ENCODE data around the gene ATP5IF1. TPM values are rescaled to one million over a fixed set of nuclear protein-coding genes. Genes with fewer than 3 reads are reported as not detected.

Gene ATP5IF1
- total and polyA plus RNA-seq, 2 of the 13 experiments (the other 11 are each of a cell fraction or from before 2014, with no cell fraction given), result 97.7 to 131 TPM

- TF ChIP-seq KAT8 (CRISPR knock-in tag; IDR thresholded peaks at IDR 0.05), result peak; percentile 36; the same call in 1 of the 2 replicates
- TF ChIP-seq ZNF510 (CRISPR knock-in tag; IDR thresholded peaks at IDR 0.05; ENCODE audit: low read depth), result no peak
- no peak for TF ChIP-seq ZNF432 (CRISPR knock-in tag; IDR thresholded peaks at IDR 0.05; ENCODE audit: borderline replicate concordance)
- TF ChIP-seq ZIK1 (CRISPR knock-in tag; IDR thresholded peaks at IDR 0.05; ENCODE audit: borderline replicate concordance, low read depth), result no peak
- TF ChIP-seq ISL2 (CRISPR knock-in tag; IDR thresholded peaks at IDR 0.05), result peak; percentile 46; the same call in 1 of the 2 replicates
- TF ChIP-seq ZNF652 (CRISPR knock-in tag; IDR thresholded peaks at IDR 0.05; ENCODE audit: borderline replicate concordance, low read depth), result no peak
- no peak for TF ChIP-seq ZKSCAN8 (CRISPR knock-in tag; IDR thresholded peaks at IDR 0.05; ENCODE audit: borderline replicate concordance)
- TF ChIP-seq MAFF (IDR thresholded peaks at IDR 0.05; ENCODE audit: low read depth, low read length), result no peak
- 0 out of 2 replicates have a peak, but pooled peaks have one; percentile 67 for TF ChIP-seq ZFP36L1 (CRISPR knock-in tag; IDR thresholded peaks at IDR 0.05)
- no peak for TF ChIP-seq ZNF75D (CRISPR knock-in tag; IDR thresholded peaks at IDR 0.05; ENCODE audit: borderline replicate concordance)
- TF ChIP-seq GABPB1 (CRISPR knock-in tag; IDR thresholded peaks at IDR 0.05), result peak; percentile 82
- peak; percentile 74 for TF ChIP-seq RFX5 (IDR thresholded peaks at IDR 0.05; ENCODE audit: low read depth, low read length)
- TF ChIP-seq KDM5A (IDR thresholded peaks at IDR 0.05; ENCODE audit: borderline replicate concordance, low read length), result peak; percentile 65; the same call in 1 of the 2 replicates
- peak; percentile 33; the same call in 1 of the 2 replicates for TF ChIP-seq MXD4 (CRISPR knock-in tag; IDR thresholded peaks at IDR 0.05)
- TF ChIP-seq ZNF543 (CRISPR knock-in tag; IDR thresholded peaks at IDR 0.05), result 0 out of 2 replicates have a peak, but pooled peaks have one; percentile 25
- no peak for TF ChIP-seq ZNF724P (CRISPR knock-in tag; IDR thresholded peaks at IDR 0.05; ENCODE audit: borderline replicate concordance)
- TF ChIP-seq CTCF (CRISPR knock-in tag; IDR thresholded peaks at IDR 0.05), result no peak
- no peak for TF ChIP-seq ATF6 (CRISPR knock-in tag; conservative IDR thresholded peaks at IDR 0.05)
- TF ChIP-seq SNAPC2 (CRISPR knock-in tag; IDR thresholded peaks at IDR 0.05), result no peak
- no peak for TF ChIP-seq ZNF136 (CRISPR knock-in tag; IDR thresholded peaks at IDR 0.05; ENCODE audit: low read depth)
- no peak; the same call in 1 of the 2 replicates for TF ChIP-seq PATZ1 (CRISPR knock-in tag; IDR thresholded peaks at IDR 0.05)
- TF ChIP-seq NFE2L1 (CRISPR knock-in tag; IDR thresholded peaks at IDR 0.05; ENCODE audit: borderline replicate concordance), result no peak
- no peak for TF ChIP-seq ZBTB25 (CRISPR knock-in tag; IDR thresholded peaks at IDR 0.05)
- no peak; the same call in 1 of the 2 replicates for TF ChIP-seq ZNF367 (CRISPR knock-in tag; IDR thresholded peaks at IDR 0.05; ENCODE audit: borderline replicate concordance)
Observed at GRCh38 chr1:28259252-28259933, 23.5 kb downstream of the ATP5IF1 start, which contains the start of gene SESN2 (continued).

All from HepG2 (cell line).